COLO668 (cell line): ENCODE measurements around the gene DGKH.
"Not testable (repeated sequence)": the region's sequence is repeated elsewhere in the genome, so short reads cannot be mapped to it uniquely, and the experiment has no call there.

ENCODE experiments used
- DNase-seq: peaks from one replicate; lab custom pipeline; 2025; ENCODE audit not compliant: unreplicated experiment; lab: John Stamatoyannopoulos, UW

DGKH gene

GRCh38 chr13:42219876-42220275 is 171.4 kb downstream of the DGKH start:
- DNase-seq = no peak

DNA sequence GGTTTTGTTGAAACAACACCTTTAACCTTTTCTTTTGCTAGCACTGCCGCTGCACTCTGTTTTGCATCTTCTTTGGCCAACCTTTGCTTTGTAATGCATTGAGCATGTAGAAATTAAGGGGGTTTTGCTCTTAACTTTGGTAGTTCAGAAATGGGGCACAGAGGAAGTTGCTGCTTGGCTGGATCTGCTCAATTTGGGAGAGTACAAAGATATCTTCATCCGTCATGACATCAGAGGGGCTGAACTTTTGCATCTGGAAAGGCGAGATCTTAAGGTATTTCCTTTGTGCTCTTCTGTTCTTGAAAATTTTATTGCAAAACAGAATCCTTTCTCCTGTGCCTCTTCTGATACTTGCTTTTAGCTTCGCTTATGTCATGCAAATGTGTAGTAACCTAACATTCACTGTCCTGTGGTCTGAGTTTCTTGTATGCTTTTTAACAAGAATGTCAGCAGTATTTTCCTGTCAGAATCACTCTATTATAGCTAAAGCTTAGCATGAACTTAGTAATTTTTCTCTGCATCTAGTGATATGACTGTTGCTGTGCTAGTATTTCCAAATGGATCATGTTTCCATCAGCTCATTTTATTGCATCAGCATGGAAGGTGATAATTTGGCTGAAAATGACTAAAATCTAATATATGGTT is 172.8 kb downstream of the DGKH start:
- no peak for DNase-seq

DNA sequence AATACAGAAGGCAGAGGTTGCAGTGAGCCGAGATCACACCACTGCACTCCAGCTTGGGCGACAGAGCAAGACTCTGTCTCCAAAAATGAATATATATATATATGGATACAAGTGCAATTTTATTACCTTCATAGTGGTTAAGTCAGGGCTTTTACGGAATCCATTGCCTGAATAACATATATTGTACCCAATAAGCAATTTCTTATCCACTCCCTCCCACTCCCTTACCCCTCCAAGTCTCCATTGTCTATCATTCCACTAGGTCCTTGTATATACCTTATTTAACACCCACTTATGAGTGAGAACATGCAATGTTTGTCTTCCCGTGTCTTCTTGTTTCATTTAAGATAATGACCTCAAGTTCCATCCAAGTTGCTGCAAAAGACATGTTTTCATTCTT is 175.2 kb downstream of the DGKH start:
- no peak for DNase-seq

DNA sequence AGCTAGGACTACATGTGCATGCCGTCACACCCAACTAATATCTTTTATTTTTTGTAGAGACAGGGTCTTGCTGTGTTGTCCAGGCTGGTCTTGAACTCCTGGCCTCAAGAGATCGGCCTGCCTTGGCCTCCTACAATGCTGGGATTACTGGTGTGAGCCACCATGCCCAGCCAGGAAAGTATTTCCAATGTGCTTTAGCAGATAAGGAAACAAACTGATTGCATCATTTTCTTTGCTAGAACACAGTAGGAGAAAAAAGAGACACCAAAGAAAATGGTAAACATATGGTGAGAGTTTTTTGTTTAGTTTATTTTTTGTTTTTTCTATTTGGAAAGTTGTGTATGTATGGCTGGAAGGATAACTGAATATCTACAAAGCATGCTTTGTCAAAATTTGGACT is 176.6 kb downstream of the DGKH start:
- no peak for DNase-seq

DNA sequence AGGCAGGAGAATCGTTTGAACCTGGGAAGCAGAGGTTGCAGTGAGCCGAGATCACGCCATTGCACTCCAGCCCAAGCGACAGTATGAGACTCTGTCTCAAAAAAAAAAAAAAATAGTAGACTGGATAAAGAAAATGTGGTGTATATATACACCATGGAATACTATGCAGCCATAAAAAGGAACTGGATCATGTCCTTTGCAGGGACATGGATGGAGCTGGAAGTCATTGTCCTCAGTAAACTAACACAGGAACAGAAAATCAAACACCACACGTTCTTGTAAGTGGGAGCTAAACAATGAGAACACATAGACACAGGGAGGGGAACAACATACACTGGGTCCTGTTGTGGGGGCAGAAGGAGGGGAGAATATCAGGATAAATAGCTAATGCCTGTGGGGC is 178.3 kb downstream of the DGKH start:
- not testable (repeated sequence) for DNase-seq

DNA sequence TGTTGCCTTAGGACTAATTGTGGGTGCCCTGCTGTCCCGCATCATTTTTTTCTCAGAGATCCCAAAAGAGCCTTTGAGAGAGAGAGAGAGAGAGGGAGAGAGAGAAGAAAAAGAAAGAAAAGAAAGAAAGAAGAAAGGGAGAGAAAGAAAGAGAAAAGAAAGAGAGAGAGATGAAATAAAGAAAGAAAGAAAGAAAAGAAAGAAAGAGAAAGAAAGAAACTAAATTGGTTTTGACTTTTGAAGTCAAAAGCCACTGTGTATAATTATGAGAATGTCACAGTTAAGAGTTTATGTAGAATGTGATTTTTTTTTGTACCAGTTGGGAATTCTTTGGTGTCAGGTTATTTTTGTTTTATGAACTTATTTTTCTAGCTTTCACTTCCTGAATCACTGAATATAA is 180.1 kb downstream of the DGKH start:
- no peak for DNase-seq

GRCh38 chr13:42229287-42229686 is 180.8 kb downstream of the DGKH start:
- DNase-seq = no peak

DNA sequence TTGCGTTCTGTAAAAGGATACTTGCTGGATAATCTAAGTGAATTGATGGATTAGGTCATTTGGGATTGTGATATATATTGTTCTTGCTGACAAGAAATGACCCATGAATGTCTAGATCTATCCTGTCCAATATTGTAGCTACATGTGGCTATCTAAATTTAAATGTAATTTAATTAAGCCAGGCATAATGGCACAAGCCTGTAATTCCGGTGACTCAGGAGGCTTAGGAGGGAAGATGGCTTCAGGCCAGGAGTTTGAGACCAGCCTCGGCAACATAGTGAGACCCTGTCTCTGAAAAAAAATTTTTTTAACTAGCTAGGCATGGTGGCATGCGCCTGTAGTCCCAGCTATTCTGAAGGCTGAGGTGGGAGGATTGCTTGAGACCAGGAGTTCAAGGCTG is 184.2 kb downstream of the DGKH start:
- no peak for DNase-seq

DNA sequence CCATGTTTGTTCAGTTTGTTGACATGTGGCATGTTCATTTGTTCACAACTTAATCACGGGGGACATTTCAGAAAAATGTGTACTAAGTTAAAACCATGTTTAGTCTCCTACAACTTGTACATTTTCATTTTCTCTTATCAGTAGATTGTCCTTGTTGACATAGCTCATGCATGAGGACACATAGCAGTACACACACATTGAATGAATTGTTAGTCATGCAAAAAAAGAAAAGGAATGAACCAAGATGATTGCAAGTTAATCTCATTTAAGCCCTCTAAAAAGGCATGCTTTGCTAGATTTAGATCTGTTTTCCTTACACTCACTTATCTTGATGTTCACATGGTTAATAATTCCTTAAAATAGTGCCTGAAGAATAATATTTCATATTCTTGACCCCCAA is 185.3 kb downstream of the DGKH start:
- DNase-seq = no peak

DNA sequence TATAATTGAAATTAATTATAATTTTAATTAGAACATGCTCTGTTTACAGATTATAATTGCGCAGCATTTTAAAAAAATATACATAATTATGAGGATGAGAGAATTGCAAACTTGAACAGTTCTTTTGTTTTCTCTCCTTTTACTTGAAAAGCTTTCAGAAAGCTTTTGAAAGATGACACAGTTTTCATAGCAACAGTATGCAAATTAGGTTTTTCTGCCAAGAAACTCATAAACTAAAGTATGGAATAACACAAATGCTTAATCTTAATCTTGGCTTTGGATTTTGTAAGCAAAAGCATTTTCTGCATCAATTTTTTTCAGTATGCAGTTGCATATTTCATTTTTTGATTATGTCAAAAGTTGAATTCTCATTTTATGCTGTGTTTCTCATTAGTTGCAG is 190.7 kb downstream of the DGKH start:
- DNase-seq = no peak

DNA sequence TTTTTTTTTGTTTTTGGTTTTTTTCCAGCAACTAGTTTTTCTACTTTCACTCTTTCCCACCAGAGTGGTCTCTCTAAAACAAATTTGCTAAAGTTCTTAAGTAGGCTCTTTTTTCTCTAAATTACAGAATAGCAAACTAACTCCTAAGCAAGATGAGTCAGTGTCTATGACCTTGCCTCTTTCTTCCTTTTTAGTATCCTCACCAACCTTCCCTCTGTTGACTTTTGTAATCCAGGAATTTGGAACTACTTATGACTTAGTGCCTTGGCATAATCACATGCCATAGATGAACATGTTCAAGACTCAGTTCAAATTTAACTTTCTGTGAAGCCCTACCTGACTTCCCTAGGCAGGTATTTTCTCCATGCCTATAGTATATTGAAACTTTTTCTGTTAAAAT is 191.2 kb downstream of the DGKH start:
- no peak for DNase-seq

DNA sequence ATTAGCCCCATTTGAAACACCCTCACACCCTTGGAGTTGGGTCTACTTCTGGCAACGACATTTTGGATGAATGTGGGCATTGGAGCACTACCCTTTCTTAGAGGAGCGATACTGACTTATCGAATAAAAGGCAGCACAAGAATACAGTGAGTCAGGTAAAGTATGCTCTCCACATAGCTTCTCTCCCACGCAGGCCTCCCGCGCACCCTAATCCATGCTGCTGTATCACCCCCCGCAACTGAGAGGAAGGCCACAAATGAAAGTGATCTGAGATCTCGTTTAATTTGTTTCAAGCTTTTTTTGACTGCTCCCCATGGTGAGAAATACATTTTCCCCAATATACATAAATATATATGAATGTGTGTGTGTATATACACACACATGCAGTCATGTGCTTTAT is 198.1 kb downstream of the DGKH start:
- DNase-seq = no peak

GRCh38 chr13:42247883-42248282 is 199.4 kb downstream of the DGKH start:
- DNase-seq = no peak

DNA sequence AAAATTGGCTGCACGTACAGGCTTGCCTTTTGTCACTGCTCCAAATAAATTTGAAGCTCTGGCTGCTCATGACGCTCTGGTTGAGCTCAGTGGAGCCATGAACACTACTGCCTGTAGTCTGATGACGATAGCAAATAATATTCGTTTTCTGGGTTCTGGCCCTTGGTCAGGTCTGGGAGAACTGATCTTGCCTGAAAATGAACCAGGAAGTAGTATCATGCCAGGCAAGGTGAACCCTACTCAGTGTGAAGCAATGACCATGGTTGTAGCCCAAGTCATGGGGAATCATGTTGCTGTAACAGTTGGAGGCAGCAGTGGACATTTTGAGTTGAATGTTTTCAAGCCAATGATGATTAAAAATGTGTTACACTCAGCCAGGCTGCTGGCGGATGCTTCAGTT is 207.4 kb downstream of the DGKH start:
- DNase-seq = no peak

GRCh38 chr13:42258747-42259146 is 210.3 kb downstream of the DGKH start:
- no peak for DNase-seq

DNA sequence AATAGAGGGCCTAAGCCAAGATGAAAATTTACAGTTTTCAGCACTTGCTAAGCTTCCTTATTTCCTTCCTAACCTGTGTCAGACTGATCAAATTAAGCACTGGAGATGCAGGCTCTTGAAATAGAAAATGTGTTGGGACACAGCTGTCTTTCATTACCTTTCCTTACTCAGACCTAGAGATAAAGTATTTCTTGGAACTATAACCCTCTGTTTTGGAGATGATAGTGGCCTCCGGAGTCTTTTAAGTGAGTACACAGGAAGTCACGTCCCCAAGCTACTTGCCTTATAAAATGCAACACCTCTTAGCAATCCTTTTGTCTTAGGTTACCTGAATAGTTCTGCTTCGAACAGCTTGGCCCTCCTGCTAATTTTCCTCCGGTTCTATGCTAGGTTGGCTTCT is 211.1 kb downstream of the DGKH start:
- no peak for DNase-seq

DNA sequence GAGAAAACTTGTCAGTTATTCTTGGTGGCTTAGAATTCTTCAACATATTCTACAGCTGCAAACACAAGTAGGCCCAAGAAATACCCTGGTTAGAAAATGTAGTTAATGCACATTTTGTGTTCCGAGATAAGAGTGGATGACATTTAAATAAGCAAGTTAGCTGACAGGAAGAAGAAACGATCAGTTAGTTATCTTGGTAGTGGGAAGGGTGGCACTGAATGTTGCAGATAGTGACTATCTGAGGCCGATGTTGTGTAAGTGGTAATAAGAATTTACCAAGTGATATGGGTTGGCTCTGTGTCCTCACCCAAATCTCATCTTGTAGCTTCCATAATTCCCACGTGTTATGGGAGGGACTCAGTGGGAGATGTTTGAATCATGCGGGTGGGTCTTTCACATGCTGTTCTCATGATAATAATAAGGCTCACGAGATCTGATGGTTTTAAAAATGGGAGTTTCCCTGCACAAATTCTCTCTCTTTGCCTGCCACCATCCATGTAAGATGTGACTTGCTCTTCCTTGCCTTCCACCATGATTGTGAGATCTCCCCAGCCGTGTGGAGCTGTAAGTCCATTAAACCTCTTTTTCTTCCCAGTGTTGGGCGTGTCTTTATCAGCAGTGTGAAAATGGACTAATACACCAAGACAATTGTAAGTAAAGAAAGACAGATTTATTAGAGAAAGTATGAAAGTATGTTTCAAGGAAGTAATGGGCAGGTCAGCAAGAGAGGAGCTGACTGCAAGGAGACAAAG is 212.6 kb downstream of the DGKH start:
- DNase-seq = no peak

GRCh38 chr13:42266473-42266872 is 218.0 kb downstream of the DGKH start:
- DNase-seq = no peak

- no peak for DNase-seq
Observed at GRCh38 chr13:42270160-42270856, 221.9 kb downstream of the DGKH start.

DNA sequence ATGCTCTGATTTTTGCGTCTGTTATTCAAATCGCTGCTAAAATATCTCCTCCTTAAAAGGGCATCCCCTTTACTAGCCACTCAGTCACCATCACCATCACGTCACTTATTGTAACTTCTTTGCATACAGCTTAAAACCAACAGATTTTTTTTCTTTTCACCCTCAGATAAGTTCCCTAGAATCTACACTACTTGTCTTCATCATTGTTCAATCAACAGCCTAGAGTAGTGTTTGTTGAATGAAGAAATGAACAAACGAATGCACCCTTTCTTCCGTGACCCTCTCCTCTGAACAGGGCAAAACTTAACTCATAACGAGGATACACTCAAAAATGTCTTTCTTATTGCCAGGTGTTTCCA is 222.4 kb downstream of the DGKH start:
- DNase-seq = no peak

- DNase-seq = peak; percentile 99
Observed at GRCh38 chr13:42271337-42272114, 223.1 kb downstream of the DGKH start.
